Endothelial cell of umbilical vein (primary cell): ENCODE results near the gene SLC39A9. TPM values are rescaled to one million over a fixed set of nuclear protein-coding genes. Genes with fewer than 3 reads are reported as not detected.

Experiments
- BruUV-seq: library from RNA; stranded (reverse); fragments of 400-500 nt; replicated peaks from 2 replicates; lab custom pipeline; 2021; lab: Mats Ljungman, UMichigan
- CTCF ChIA-PET: fragments of 300-600, 350-600 bp; sonication (Branson Sonifier 250); formaldehyde crosslinking; loops from one replicate; lab custom pipeline; 2021; ENCODE audit warnings: antibody characterized with exemption, inconsistent platforms; lab: Charles Lee
- POLR2A ChIA-PET: fragments of 300-600, 350-600 bp; sonication (Branson Sonifier 250); formaldehyde crosslinking; loops from one replicate; lab custom pipeline; 2021; ENCODE audit warnings: antibody characterized with exemption, inconsistent platforms; lab: Charles Lee
- DNase-seq: peaks from one replicate; pipeline ENCODE4 v3.0.0-alpha.2; 2011; ENCODE audit warnings: low read depth, low spot score
- FAIRE-seq: peaks from 2 replicates; lab custom pipeline; 2011; peaks lifted over from hg19 to GRCh38; lab: Jason Lieb, UNC
- H2AFZ ChIP-seq: 2 replicates; pipeline ENCODE4 v1.6.0; 2012; ENCODE audit warnings: low read depth, low read length, control low read depth, inconsistent platforms
- H3K27ac ChIP-seq: 2 replicates; pipeline ENCODE4 v1.5.1; 2011; ENCODE audit warnings: low read depth, mild to moderate bottlenecking, control low read depth, low read length, moderate library complexity; ENCODE audit not compliant: insufficient read depth
- H3K27me3 ChIP-seq, 2 experiments: 2 replicates each; pipeline versions ENCODE4 v1.6.0 to v1.6.1; 2011; ENCODE audit warnings: low read length in 2 of 2, mixed read lengths in 1 of 2; ENCODE audit not compliant: control insufficient read depth in 2 of 2, insufficient read depth in 2 of 2
- H3K36me3 ChIP-seq, 2 experiments: 2 replicates in 1 of 2; 3 replicates in 1 of 2; pipeline ENCODE4 v1.5.1; 2011; ENCODE audit warnings: low read length in 2 of 2, mild to moderate bottlenecking in 1 of 2, moderate library complexity in 1 of 2; ENCODE audit not compliant: control insufficient read depth in 2 of 2, insufficient read depth in 2 of 2; ENCODE audit errors: extremely low read depth in 1 of 2
- H3K4me1 ChIP-seq: 3 replicates; pipeline ENCODE4 v1.5.1; 2011; ENCODE audit warnings: mild to moderate bottlenecking, low read length; ENCODE audit not compliant: control insufficient read depth, insufficient read depth; ENCODE audit errors: extremely low read depth
- H3K4me2 ChIP-seq: 2 replicates; pipeline ENCODE4 v1.6.1; 2011; ENCODE audit warnings: low read length, control low read depth, mixed read lengths; ENCODE audit not compliant: insufficient read depth
- H3K4me3 ChIP-seq, 3 experiments: fragments of 200-600 bp in 1 of 3; sonication (generic), shearing (Covaris generic) in 1 of 3; replicated peaks in 1 of 3; 2 replicates each; pipeline ENCODE4 v1.5.1; 2011 to 2016; ENCODE audit warnings: control low read depth in 3 of 3, low read length in 3 of 3, mild to moderate bottlenecking in 2 of 3, inconsistent platforms in 1 of 3, low read depth in 1 of 3, moderate library complexity in 1 of 3; ENCODE audit not compliant: insufficient read depth in 1 of 3
- H3K79me2 ChIP-seq: 2 replicates; pipeline ENCODE4 v1.6.0; 2012; ENCODE audit warnings: low read length, inconsistent platforms; ENCODE audit not compliant: control insufficient read depth, insufficient read depth
- H3K9ac ChIP-seq: replicated peaks from 2 replicates; pipeline ENCODE3; 2011; ENCODE audit warnings: low read length, control low read depth; ENCODE audit not compliant: insufficient read depth; ENCODE audit errors: extremely low read depth
- H3K9me1 ChIP-seq: replicated peaks from 3 replicates; pipeline ENCODE4 v1.6.0; 2011; ENCODE audit warnings: mild to moderate bottlenecking, low read length; ENCODE audit not compliant: control insufficient read depth, insufficient read depth; ENCODE audit errors: extremely low read depth
- H3K9me3 ChIP-seq: replicated peaks from 2 replicates; pipeline ENCODE4 v1.5.1; 2012; ENCODE audit warnings: low read length, inconsistent platforms; ENCODE audit not compliant: control insufficient read depth, insufficient read depth
- H4K20me1 ChIP-seq: replicated peaks from 2 replicates; pipeline ENCODE3; 2011; ENCODE audit warnings: mild to moderate bottlenecking, low read length; ENCODE audit not compliant: control insufficient read depth, insufficient read depth; ENCODE audit errors: extremely low read depth
- GATA2 ChIP-seq: IDR thresholded peaks from 2 replicates; pipeline ENCODE4 v1.7.0; 2011; ENCODE audit warnings: low read depth, mild to moderate bottlenecking, moderate library complexity, mixed read lengths, low read length; ENCODE audit not compliant: insufficient read length, insufficient read depth
- JUN ChIP-seq: IDR thresholded peaks from 2 replicates; pipeline ENCODE4 v1.6.1; 2011; ENCODE audit warnings: borderline replicate concordance, low read depth; ENCODE audit not compliant: insufficient read length, insufficient read depth
- dilution Hi-C: fragments of 300-500 bp; cut with MboI; formaldehyde crosslinking; loops from one replicate; pipeline ENCODE4 v1.15.0; 2019; ENCODE audit warnings: low sequenced_read_pairs; ENCODE audit not compliant: extremely low pct_ligation_motif_present
- intact Hi-C: fragments of 100-400 bp; cut with micrococcal nuclease; formaldehyde crosslinking; loops from one replicate; pipeline ENCODE4 v1.10.0; 2022
- polyA plus RNA-seq, 4 experiments: library from polyadenylated mRNA; depleted of rRNA in 3 of 4; stranded (reverse) in 3 of 4; unstranded in 1 of 4; fragments of >200 nt; gene quantifications; 2 replicates each; pipeline versions ENCODE4 v1.2.1 to v1.2.3, GENCODE V29; 2011 to 2012; ENCODE audit warnings: missing spikeins in 1 of 4
- total RNA-seq: library from RNA; stranded (reverse); gene quantifications from 2 replicates; pipeline ENCODE4 v1.2.3, GENCODE V29; 2021
- TF ChIP-seq, protein P1 (sequence below), 2 donors: IDR thresholded peaks; 1 replicate in 1 of 2; 2 replicates in 1 of 2; pipeline ENCODE4 v1.5.1; 2011; ENCODE audit warnings: low read length in 2 of 2, mild to moderate bottlenecking in 2 of 2, moderate library complexity in 2 of 2, control low read depth in 1 of 2, inconsistent platforms in 1 of 2, low read depth in 1 of 2; ENCODE audit not compliant: insufficient read depth in 1 of 2; ENCODE audit errors: extremely low read depth in 1 of 2
- TF ChIP-seq, protein P2 (sequence below): IDR thresholded peaks from 2 replicates; pipeline ENCODE4 v1.6.1; 2011; ENCODE audit not compliant: insufficient read depth, insufficient read length

The SLC39A9 gene
- total and polyA plus RNA-seq, 2 donors (not counting 3 experiments of a cell fraction or from before 2014, with no cell fraction given), result 39.8 to 55.2 TPM

DNA sequence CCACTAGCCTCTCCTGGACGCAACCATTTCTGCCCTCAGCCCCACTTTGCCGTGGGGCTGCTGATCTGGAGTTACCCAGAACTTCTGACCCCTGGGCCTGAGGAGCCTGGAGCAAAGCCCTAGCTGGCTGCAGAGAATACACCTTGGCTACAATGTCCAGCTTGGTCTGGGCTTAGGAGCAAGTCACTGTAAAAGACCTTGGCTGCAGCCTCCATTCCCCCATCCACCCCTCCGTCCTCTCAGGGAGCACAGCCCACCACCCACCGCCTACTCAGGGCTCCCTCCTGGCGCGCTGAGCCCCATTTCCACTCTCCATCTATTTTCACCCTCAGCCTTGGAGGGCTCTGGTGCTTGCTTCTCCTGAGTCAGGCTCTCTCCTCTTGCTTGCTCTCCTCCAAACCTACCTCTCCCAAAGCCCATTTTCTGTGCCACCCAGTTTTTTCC lies 43.3 kb upstream of the SLC39A9 start:
- FAIRE-seq, result no peak
- Histone ChIP-seq H3K36me3 (no peaks in the 10 kb centered on the region), H3K9me1 (no peaks in the 10 kb centered on the region), H3K9me3 (no peaks in the 10 kb centered on the region), H3K79me2 (no peaks in the 10 kb centered on the region), H3K27ac (no peak overlapping the region), H3K4me3 (no peak overlapping the region), H4K20me1 (no peaks in the 10 kb centered on the region), H2AFZ (no peak overlapping the region), H3K9ac (no peak overlapping the region), H3K4me1 (no peaks in the 10 kb centered on the region), H3K27me3 (peaks cover 0 to 5% of the 10 kb centered on the region in 2 experiments), H3K4me2 (no peak overlapping the region)
- dilution Hi-C loops (no loop called here), intact Hi-C loops (no loop called here)
- BruUV-seq, result no TSS peak
- DNase-seq, result no peak
- ChIA-PET CTCF (no interaction called here), POLR2A (no interaction called here)
- TF ChIP-seq GATA2, result no peak
- TF ChIP-seq, protein P1, sequence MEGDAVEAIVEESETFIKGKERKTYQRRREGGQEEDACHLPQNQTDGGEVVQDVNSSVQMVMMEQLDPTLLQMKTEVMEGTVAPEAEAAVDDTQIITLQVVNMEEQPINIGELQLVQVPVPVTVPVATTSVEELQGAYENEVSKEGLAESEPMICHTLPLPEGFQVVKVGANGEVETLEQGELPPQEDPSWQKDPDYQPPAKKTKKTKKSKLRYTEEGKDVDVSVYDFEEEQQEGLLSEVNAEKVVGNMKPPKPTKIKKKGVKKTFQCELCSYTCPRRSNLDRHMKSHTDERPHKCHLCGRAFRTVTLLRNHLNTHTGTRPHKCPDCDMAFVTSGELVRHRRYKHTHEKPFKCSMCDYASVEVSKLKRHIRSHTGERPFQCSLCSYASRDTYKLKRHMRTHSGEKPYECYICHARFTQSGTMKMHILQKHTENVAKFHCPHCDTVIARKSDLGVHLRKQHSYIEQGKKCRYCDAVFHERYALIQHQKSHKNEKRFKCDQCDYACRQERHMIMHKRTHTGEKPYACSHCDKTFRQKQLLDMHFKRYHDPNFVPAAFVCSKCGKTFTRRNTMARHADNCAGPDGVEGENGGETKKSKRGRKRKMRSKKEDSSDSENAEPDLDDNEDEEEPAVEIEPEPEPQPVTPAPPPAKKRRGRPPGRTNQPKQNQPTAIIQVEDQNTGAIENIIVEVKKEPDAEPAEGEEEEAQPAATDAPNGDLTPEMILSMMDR (IDR thresholded peaks at IDR 0.05; ENCODE audit: extremely low read depth in 1 of 2, insufficient read depth in 1 of 2, low read depth in 1 of 2, low read length in 2 of 2), result no peak
- TF ChIP-seq JUN, result no peak

DNA sequence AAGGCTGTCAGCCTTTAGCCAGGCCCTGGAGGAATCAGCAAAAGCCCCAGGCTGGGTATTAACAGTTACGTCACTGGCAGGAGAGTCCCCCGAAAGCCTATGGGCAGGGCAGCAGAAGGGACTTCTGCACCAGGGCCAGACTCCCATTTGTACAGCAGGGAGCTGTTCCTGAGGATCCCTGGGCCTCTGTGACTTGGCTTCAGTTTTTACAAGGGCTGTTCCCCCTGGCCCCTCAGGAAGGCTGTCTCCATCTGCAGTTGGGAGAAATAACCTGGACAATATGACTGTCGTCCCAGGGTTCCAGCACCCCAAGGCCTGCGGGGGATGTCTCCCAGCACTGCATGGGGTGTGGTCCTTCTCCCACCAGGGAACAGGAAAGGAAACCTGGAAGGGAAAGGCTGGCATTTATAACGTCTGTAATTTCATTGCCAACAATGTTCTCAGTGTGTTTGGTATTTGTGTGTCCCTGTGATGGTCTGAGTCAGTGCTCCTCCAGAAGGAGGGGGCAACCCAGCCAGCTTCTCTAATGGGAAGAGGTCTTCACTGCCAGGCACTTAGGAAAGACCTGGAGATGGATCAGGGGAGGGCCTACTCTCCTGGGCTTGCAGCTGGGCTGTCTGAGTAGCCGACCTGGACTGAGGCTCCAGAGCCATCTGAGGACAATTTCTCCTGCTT lies 42.7 kb upstream of the SLC39A9 start:
- no peaks in the 10 kb centered on the region for H3K79me2 ChIP-seq
- TF ChIP-seq, protein P2, sequence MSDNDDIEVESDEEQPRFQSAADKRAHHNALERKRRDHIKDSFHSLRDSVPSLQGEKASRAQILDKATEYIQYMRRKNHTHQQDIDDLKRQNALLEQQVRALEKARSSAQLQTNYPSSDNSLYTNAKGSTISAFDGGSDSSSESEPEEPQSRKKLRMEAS, result no peak
- no TSS peak for BruUV-seq
- H3K4me2 ChIP-seq, result no peak overlapping the region
- dilution Hi-C loops, result no loop called here
- H3K9me3 ChIP-seq, result no peaks in the 10 kb centered on the region
- POLR2A ChIA-PET, result no interaction called here
- H3K27ac ChIP-seq, result no peak overlapping the region
- H3K27me3 ChIP-seq, result peaks cover 0 to 5% of the 10 kb centered on the region in 2 experiments
- H3K4me3 ChIP-seq, result no peak overlapping the region
- H3K9ac ChIP-seq, result no peak overlapping the region
- no peak for DNase-seq
- no peak for FAIRE-seq
- intact Hi-C loops, result no loop called here
- H2AFZ ChIP-seq, result no peak overlapping the region
- H3K4me1 ChIP-seq, result no peaks in the 10 kb centered on the region
- no peaks in the 10 kb centered on the region for H3K36me3 ChIP-seq
- H4K20me1 ChIP-seq, result no peaks in the 10 kb centered on the region
- CTCF ChIA-PET, result no interaction called here
- H3K9me1 ChIP-seq, result no peaks in the 10 kb centered on the region
